ENCODE results near the gene HTD2.

DNA sequence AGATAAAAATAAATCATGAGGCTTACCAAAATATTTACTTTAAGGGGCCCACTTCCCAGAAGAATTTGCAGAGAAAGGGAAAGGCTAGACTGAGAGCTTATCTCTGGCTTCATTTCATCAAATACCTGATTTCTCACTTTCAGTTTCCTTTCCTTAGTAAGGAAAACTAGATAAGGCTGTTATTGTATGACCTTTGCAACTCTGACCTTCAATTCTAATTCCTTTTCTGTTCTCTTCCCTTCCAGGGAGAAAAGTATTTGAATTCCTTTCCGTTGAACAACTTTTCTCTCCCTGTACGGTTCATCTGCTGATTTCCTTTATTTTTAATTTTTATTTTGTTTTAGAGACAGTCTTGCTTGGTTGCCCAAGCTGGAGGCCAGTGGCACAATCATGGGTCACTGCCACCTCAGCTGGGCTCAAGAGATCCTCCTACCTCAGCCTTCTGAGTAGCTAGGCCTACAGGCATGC, 19.2 kb downstream of the HTD2 start:
- TF ChIP-seq POLR2AphosphoS5 (IDR thresholded peaks at IDR 0.05) (no peak), CTCF (IDR thresholded peaks at IDR 0.05 in 8 of 11, conservative IDR thresholded peaks at IDR 0.05 in 3 of 11) (no peak)

All from spleen (tissue), 7 donors.